ENCODE data around the gene MFSD11.
"Not testable (repeated sequence)": the region's sequence is repeated elsewhere in the genome, so short reads cannot be mapped to it uniquely, and the experiment has no call there.

Gene MFSD11
- total RNA-seq: 27.5 to 41.5 reads per million in 2 donors

DNA sequence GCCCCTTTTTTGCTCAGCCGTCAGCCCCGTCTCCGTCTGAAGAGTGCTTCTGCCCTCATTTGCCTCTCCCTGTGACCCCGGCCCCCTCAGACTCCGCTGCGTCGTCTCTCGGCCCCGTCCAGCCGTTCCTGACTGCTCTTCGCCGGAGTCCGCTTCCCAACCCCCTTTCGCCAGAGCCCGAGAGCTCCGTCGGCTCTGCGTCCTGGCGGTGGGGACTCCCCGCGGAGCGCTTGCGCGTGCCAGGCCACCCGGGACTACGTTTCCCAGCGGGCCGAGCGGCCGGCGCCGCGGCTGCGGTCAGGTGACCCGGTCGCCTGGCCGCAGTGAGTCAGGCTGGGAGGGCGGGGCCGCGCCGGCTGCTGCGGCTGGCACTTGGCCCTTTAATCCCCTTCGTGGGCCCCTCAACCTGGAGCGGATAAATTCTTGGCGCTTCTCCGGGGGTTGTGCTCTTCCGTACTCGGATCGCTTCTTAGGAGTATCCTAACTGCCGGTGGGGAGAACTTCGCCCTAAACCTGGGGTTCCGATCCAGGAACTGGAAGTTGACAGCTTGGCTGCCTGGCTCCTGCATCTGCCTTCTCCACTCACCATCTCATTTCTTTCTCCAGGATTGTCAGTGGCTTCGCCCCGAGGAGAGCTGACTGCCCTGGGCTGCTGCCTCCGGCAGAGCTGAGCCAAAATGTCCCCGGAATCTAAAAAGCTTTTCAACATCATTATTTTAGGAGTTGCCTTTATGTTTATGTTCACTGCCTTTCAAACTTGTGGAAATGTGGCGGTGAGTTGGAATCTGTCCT lies at the start of gene MFSD11:
Gene MFSD11 (plus strand): TSS at position 444 of the 792 bp plus-strand sequence. CDS start 234 bp downstream, at position 678.
- peak; percentile 85 for DNase-seq

DNA sequence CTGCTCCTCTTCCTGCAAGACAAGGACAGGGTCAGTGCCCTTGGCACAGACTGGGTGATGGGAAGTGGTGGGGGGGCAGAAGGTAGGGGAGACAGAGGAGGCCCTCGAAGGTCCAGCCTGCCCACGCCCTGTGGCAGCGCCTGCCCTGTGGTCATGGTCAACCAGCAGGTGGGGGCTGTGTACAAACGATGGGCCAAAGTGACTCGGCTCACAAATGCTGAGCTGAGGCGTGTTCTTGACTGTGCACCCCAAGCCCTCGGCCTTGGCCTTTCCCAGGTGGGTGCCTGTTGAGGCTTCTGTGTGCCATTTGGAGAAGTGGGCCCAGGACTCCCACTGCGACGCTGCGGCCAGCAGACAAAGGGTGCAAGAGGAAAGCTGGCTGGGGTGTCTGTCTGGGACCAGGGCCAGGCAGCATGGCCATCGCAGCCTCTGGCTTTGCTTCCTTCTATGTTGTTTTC lies 49.7 kb upstream of the MFSD11 start:
- no peak for DNase-seq

DNA sequence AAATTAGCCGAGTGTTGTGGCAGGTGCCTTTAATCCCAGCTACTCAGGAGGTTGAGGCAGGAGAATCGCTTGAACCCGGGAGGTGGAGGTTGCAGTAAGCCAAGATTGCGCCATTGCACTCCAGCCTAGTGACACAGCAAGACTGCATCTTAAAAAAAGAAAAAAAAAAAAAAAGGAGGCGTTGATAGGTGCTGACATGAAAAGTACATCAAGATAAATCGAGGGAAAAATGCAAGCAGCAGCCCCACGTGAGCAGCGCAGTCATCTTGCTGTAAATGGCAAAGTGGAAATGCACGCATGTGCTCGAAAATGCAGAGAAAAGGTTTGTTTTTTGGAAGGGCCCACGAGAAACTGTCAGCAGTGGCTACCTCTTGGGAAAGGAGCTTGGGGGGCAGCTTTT lies 48.1 kb upstream of the MFSD11 start:
- no peak for DNase-seq

DNA sequence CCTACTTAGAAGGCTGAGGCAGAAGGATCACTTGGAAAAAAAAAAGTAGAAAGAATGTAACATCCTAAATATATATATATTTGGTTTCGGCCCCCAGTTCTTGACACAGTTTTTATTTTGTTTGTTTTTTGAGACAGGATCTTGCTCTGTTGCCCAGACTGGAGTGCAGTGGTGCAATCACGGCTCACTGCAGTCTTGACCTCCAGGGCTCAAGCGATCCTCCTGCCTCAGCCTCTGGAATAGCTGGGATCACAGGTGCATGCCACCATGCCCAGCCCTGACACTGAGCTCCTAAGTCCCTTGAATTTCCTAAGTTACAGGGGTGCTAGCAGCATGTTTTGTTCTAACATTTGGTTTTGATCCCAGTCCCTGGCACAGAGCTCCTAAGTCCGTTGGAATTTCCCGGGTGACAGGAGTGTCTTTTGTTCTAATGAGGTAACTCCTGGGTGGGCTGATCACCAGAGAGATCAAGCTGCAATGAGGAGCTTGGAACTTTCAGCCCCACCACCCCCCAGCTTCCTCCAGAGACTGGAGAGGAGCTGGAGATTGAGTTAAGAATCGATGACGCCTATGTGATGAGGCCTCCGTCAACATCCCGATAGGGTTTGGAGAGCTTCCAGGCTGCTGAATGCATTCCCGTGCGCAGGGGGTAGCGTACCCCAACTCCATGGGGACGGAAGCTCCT lies 47.2 kb upstream of the MFSD11 start:
- no peak for DNase-seq

DNA sequence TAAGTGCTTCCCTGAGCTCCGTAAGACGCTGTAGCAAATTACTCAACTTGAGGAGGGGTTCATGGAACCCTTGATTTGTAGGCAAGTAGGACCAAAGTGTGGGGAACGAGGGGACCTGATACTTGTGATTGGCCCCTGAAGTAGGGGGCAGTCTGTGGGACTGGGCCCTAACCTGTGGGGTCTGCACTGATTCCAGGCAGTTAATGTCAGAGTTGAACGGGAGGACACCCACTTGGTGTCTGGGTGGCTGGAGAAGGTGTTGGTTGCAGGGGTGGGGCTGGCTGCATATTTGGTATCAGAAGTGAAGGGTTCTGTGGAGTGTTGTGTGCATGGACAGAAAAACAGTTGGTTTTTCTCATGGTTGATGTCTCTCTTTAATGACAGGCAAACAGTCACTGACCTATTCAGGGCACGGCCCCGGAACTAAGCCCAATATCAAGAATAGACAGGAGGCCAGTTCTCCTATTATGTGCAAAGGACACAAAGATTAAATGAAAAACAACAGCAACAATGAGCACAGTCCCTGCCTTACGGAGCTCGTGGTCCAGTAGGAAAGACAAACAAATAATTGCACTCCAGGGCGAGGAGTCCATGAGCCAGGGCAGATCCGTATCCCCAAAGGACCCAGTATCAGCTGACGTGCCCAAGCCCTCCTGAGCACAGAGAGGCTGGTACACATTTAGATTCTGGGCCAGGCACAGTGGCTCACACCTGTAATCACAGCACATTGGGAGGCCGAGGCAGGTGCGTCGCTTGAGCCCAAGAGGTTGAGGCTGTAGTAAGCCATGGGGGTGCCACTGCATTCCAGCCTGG lies 46.3 kb upstream of the MFSD11 start:
- DNase-seq: no peak

DNA sequence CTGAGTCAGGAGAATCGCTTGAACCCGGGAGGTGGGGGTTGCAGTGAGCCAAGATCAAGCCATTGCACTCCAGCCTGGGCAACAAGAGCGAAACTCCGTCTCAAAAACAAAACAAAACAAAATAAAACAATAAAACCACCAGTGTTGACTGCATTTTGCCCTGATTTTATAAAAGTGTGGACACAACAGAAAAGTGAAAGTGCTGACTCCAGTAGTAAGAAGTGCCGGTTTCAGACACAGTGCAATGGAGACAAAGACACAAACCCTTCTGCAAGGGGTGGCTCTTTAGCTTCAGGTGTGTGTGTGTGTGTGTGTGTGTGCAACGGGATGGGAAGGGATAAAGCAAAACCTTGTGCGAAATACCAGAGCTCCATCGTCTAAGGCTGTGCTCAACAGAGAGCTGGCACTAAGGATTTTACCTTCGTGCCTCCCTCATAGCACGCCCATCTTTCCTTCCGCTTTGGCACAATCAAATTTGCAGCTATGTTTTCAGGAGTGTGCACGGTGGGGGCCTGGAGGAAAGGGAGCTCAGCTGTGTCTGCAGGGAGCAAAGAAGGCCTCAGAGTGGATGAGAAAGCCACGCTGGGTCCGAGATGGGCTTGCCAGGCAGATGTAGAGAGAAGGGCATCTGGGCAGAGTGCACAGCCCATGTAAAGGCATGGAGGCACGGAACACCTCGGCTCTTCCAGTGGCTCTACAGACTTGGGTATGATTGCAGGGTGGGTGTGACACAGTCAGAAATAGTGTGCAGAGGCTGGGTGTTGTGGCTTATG lies 42.7 kb upstream of the MFSD11 start:
- DNase-seq: no peak

DNA sequence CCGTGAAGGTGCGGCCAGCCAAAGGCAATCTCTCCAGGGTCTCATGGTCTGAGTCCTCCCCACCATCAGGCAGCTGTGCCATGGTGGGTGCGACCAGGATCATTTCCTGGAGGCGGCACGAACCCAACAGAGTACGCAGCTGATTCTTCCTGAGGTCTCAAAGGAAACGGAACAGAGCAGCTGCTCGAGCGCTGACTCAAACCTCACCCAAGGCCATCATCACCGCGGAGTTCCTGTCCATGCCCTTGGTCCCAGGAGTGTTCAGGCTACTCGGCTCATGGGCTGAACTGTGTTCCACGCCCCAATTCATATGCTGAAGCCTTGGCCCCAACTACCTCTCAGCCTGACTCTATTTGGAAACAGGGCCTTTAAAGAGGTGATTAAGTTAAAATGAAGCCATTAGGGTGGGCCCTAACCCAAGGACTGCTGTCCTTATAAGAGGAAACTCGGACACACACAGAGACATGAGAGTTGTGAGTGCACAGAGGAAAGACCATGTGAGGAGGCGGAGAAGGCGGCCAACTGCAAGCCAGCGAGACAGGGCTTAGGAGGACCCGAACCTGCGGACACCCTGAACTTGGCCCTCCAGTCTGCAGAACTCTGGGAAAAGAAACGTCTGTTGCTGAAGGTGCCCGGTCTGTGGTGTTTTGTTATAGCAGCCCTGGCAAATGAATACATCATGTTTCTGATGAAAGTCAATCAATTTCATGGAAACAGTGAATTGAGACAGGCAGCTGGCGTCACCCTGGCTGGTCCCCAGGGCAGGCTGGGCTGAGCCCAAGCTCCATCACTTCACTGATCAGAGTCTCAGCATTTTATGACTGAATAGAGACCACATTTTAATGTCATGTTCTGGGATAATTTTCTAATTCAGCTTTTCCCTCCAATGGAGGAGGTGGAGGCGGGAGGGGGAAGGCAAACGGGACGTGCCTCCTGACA lies 40.9 kb upstream of the MFSD11 start:
- no peak for DNase-seq

DNA sequence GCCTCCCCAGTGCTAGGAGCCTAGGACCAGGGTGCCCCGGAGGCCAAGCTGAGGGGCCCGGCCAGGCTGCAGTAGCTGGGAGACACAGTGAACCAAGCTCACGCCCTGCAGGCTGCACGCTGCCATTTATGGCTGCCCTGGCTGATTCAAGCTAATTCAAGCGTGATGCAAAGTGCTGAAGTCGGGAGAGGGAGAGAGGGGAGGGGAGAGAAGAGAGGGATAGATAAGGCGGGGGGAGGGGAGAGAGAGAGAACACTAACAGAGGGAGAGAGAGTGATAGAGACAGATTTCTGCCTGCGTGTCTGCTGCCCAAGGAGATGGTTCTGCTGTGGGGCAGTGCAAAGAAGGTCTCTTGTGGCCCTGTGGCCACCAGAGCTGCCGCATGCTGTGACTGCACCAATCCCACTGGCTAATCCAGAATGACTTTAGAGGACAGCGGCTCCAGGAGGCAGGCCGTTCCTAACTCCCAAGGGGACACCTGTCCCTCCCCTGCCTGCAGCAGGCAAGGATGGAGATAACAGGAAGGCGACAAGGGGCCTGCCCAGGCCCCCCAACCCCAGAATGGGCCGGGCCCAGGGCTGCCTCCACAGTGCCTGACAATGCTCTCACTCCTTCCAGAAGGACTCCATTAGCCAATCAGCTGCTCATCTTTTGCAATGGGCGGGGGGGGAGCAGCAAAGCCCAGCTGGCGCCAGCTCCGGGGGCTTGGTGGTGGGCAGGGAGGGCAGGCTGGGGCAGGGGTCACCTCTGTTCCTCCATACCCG lies 40.0 kb upstream of the MFSD11 start:
- DNase-seq: no peak

DNA sequence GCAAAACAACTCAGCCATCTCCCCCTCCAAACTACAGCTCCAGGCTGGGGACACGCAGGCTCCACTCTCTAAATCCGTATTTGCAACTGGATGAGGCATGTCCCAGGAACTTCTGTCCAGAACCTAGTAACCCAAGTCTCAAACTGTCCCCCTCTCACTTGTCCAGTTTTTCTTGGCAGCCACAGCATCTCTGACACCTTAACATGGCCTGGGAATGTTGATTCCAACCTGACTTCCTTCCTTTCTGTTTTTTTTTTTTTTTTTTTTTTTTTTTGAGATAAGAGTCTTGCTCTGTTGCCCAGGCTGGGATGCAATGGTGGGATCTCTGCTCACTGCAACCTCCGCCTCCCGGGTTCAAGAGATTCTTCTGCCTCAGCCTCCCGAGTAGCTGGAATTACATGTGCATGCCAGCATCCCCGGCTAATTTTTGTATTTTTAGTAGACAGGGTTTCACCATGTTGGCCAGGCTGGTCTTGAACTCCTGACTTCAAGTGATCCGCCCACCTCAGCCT lies 39.4 kb upstream of the MFSD11 start:
- not testable (repeated sequence) for DNase-seq

DNA sequence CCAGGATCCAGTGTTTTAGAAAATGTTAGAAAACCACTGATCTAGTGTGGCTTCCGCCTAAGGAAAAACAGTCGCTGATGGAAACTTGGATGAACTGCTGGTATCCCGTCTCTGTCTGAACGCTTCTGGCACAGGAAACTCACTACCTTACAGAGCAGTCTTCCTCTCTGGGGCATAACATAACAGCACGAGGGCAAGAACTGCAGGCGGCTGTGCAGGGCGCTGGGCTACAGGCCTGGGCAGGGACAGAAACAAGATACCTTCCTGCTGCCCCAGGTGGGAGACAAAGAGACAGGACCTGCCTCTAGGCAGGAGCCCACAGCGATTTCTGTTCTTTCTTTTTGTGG lies 37.7 kb upstream of the MFSD11 start:
- no peak for DNase-seq

DNA sequence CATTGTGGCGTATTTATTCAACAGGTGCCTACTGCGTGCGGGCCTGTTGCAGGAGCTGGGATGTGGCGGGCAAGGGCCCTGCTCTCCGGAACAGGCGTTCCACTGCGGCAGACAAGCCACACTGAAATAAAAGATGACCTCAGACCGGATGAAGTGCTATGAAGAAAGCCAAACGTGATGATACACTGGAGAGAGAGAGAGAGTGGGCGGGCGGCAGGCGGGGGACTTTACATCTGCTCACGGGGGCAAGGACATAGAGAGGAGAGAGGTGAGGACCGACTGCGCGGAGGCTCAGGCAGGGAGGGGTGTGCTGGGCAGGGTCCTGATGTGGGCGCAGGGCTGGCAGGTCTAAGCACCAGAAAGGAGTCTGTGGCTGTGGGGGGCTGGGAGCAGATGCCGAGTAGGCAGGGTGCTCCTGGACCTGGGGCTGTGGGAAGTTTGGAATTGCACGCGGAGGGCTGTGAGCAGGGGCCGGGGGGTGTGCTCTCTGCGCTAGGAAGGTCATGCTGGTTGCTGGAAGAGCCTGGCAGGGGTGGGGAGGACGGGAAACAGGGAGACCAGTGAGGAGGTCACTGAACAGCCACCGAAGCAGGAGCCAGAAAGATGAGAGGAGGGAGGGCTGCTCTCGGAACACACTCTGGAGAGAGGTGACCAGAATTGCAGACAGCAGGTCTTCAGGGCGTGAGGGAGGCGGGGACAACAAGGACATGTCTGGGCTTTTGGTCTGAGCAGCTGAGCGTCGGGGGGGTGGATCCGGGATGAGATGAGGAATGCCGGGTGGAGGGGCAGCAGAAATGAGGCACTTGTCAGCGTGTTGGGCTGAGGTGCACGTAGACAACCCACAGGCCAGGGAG lies 37.1 kb upstream of the MFSD11 start:
- DNase-seq: no peak

DNA sequence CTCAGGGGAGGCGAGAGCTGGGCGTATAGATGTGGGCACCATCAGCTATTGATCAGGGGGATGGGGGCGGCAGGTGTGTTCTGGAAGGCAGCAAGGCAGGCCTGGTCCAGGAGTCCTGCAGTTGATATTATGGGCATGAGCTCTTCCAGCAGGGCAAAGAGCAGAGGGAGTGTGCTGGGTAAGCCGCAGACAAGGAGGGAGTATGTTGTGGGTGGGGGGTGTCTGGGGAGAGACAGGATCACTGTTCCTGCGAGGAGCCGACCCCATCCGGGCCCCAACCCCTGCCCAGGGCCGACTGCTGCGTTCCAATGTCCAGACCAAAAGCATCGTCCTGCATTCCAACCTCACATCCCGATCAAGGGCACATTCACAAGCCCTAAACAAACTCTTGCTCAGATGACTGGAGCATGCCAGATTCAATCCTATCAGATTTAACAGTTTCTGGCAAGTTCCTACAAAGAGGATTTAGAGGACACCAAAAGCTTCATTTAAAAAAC lies 36.4 kb upstream of the MFSD11 start:
- DNase-seq: no peak

DNA sequence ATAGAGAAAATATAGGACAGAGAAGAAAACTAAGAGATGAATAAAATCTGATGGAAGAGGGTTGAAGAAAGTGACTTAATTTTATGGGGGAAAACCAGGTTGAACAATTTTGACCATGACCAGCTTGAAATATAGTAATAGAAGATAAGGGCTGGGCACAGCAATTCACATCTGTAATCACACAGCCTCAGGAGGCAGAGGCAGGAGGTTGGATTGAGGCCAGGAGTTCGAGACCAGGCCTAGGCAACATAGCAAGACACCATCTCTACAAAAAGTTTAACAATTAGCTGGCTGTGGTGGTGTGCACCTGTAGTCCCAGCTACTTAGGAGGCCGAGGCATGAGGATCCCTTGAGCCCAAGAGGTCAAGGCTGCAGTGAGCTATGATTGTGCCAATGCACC lies 35.8 kb upstream of the MFSD11 start:
- DNase-seq: no peak

DNA sequence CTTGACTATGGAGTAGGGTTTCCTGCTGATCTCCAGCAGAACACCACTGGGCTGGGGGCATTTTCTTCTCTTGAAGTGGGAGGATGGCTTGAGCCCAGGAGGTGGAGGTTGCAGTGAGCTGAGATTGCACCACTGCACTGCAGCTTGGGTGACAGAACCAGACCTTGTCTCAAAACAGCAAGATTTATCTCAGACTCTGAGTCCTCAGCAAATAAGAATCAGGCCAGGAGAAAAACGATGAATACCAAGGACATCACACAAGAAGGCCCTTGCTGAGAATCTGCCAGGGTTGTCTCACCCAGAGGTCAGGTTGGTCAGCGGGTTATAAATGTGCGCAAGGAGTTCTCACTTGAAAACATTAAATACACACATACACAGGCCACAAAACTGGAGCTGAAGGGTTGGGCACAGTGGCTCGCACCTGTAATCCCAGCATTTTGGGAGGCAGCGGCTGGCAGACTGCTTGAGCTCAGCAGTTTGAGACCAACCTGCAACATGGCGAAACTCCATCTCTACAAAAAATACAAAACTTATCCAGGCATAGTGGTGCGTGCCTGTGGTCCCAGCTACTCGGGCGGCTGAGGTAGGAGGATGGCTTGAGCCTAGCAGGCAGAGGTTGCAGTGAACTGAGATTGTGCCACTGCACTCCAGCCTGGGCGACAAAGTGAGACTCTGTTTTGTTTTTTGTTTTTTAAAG lies 34.8 kb upstream of the MFSD11 start:
- DNase-seq: no peak

DNA sequence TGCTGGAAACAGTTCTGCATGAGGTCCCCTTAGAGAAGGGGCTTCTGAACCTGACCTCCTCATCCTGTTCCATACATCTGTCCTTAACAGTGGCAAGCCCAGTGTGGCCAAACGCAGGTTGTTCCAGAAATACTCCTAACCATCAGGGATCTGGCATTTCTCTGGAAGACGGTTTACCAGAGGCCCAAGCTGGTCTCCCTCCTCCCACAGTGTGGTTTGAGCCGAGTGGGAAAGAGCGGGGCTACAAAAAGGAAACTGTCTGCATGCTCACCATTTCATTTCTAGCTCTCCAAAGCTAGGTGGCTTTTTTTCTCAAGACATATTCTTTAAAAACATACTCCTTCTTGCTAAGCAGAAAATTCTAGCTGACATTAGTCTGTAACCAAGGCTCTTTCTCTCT lies 33.1 kb upstream of the MFSD11 start:
- no peak for DNase-seq

DNA sequence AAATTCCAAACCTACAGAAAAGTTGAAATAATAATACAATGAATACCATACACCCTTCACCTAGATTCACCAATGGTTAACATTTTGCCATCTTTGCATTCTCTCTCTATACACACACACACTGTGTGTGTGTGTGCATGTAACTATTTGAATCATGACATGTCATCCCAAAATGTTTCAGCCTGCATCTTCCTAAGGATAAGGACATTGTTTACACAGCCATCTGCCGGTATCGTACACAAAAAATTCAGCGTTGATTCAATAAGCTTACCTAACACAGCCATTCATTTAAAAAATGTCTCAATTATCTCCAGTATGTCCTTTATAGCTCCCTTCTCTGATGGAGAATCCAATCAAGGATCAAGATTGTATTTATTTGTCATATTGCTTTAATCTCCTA lies 31.1 kb upstream of the MFSD11 start:
- no peak for DNase-seq

DNA sequence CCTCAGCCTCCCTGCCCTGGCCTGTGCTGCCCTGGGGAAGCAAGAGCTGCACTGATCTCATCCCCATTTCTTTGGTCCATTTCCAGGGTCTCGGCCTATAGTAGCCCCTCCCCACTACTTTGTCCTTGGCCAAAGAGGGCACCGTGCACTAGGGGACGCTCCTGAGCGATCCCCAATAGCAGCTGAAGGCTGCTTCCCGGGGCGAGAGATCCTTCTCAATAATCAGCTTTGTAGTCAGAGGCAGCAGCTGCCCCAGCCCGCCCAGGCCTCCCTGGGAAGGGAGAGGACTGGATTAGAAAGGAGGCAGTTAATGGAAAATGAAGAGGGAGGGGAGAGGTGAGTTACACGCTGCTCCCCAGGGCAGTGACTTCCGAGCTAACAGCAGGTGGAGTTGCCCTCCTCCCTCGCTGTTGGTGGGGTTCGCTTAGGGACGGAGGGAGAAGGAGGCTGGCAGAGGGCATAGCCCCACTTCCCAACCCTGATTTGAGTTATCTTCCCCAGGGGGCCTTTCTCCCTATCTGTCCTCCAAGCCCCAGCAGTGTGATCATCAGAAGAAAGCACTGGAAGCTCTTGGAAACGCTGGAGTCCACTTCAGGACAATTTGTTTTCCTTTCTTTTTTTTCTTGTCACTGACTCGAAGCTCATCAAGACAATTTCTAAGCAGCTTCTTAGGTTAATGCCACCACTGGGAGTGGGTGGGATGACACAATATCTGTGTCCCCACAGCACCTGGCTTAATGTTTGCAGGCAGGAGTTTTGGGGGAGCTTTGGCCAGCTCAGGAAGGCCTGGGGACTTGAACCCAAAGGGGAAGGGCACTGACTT lies 29.7 kb upstream of the MFSD11 start:
- no peak for DNase-seq

Measured in T-helper 9 cell (primary cell).